Ishikawa (cell line): Measurements from ENCODE around the gene OPCML.

Source experiments
- CEBPB ChIP-seq: IDR thresholded peaks from 2 replicates; pipeline ENCODE4 v1.6.1; 2012
- CREB1 ChIP-seq: IDR thresholded peaks from 2 replicates; pipeline ENCODE4 v1.6.1; 2012; ENCODE audit warnings: low read depth
- EGR1 ChIP-seq: IDR thresholded peaks from 2 replicates; pipeline ENCODE4 v1.6.1; 2012
- EP300 ChIP-seq: IDR thresholded peaks from 2 replicates; pipeline ENCODE4 v1.6.1; 2012; ENCODE audit warnings: borderline replicate concordance
- FOXM1 ChIP-seq: IDR thresholded peaks from 2 replicates; pipeline ENCODE4 v1.6.1; 2012; ENCODE audit warnings: low read depth, borderline replicate concordance
- MAX ChIP-seq: IDR thresholded peaks from 2 replicates; pipeline ENCODE4 v1.6.1; 2012
- NFIC ChIP-seq: IDR thresholded peaks from 2 replicates; pipeline ENCODE4 v1.6.1; 2012
- RAD21 ChIP-seq: IDR thresholded peaks from 2 replicates; pipeline ENCODE4 v1.6.1; 2012; ENCODE audit warnings: low read depth
- REST ChIP-seq: IDR thresholded peaks from 2 replicates; pipeline ENCODE4 v1.6.1; 2012; ENCODE audit warnings: low read depth, mild to moderate bottlenecking
- TAF1 ChIP-seq: IDR thresholded peaks from 2 replicates; pipeline ENCODE4 v1.6.1; 2012; ENCODE audit warnings: low read depth, mild to moderate bottlenecking
- TCF12 ChIP-seq: IDR thresholded peaks from 2 replicates; pipeline ENCODE4 v1.6.1; 2012; ENCODE audit warnings: low read depth
- TEAD4 ChIP-seq: IDR thresholded peaks from 2 replicates; pipeline ENCODE4 v1.6.1; 2012
- USF1 ChIP-seq: IDR thresholded peaks from 2 replicates; pipeline ENCODE4 v1.6.1; 2012
- YY1 ChIP-seq: IDR thresholded peaks from 2 replicates; pipeline ENCODE4 v1.6.1; 2012; ENCODE audit warnings: low read depth
- ZBTB7A ChIP-seq: IDR thresholded peaks from 2 replicates; pipeline ENCODE4 v1.6.1; 2012; ENCODE audit warnings: low read depth

OPCML gene

GRCh38 chr11:132691848-132692550, 840.3 kb downstream of the OPCML start:
- TF ChIP-seq TAF1 (no peak), MAX (no peak), YY1 (no peak), TCF12 (no peak), TEAD4 (no peak), NFIC (no peak), FOXM1 (no peak), REST (no peak), CEBPB (no peak), CREB1 (no peak), RAD21 (no peak), EP300 (no peak), EGR1 (no peak), ZBTB7A (no peak), USF1 (no peak)

- no peak for TF ChIP-seq REST
- TF ChIP-seq USF1: no peak
- TF ChIP-seq TAF1: no peak
- TF ChIP-seq YY1: no peak
- no peak for TF ChIP-seq NFIC
- no peak for TF ChIP-seq ZBTB7A
- no peak for TF ChIP-seq TCF12
- TF ChIP-seq CREB1: no peak
- no peak for TF ChIP-seq RAD21
- no peak for TF ChIP-seq MAX
- TF ChIP-seq EGR1: no peak
These were observed 845.4 kb downstream of the OPCML start for GRCh38 chr11:132686886-132687285.

- TF ChIP-seq CREB1: no peak
- TF ChIP-seq TEAD4: no peak
- no peak for TF ChIP-seq TCF12
- no peak for TF ChIP-seq USF1
- TF ChIP-seq EP300: no peak
- no peak for TF ChIP-seq YY1
- TF ChIP-seq NFIC: no peak
- TF ChIP-seq EGR1: no peak
- no peak for TF ChIP-seq REST
- no peak for TF ChIP-seq TAF1
- TF ChIP-seq MAX: no peak
- TF ChIP-seq CEBPB: no peak
- TF ChIP-seq RAD21: no peak
- TF ChIP-seq FOXM1: no peak
- no peak for TF ChIP-seq ZBTB7A
These were observed 847.1 kb downstream of the OPCML start for GRCh38 chr11:132685174-132685611.

GRCh38 chr11:132683602-132684001, 848.7 kb downstream of the OPCML start:
- TF ChIP-seq CREB1 (no peak), CEBPB (no peak), TCF12 (no peak), TEAD4 (no peak), REST (no peak), RAD21 (no peak), ZBTB7A (no peak), USF1 (no peak), EP300 (no peak)
